GM23338 (cell line): ENCODE measurements around the gene ADORA1. TPM values are rescaled to one million over a fixed set of nuclear protein-coding genes. Genes with fewer than 3 reads are reported as not detected.

Experiments
- ATAC-seq: fragments of 200-7000 bp; cut with Tn5 transposase; 3 replicates; pipeline ENCODE4 v1.9.1; 2020
- DNase-seq: peaks from one replicate; pipeline ENCODE4 v3.0.0-alpha.2; 2015; ENCODE audit warnings: low spot score
- H2AFZ ChIP-seq: fragments of 200-600 bp; sonication (generic); 2 replicates; pipeline ENCODE4 v1.8.0; 2016; ENCODE audit warnings: antibody characterized with exemption, mild to moderate bottlenecking, moderate library complexity
- H3F3A ChIP-seq: fragments of 200-600 bp; sonication (generic); replicated peaks from 2 replicates; pipeline ENCODE4 v1.8.0; 2017; ENCODE audit warnings: antibody characterized with exemption, mixed run types, low read depth
- H3K27ac ChIP-seq: fragments of 200-600 bp; sonication (generic); 2 replicates; pipeline ENCODE4 v1.6.1; 2016; ENCODE audit warnings: low read depth
- H3K27me3 ChIP-seq: fragments of 200-600 bp; sonication (generic); 2 replicates; pipeline ENCODE4 v1.8.0; 2016; ENCODE audit warnings: mild to moderate bottlenecking, mixed run types, moderate library complexity; ENCODE audit not compliant: insufficient read depth
- H3K36me3 ChIP-seq: fragments of 200-600 bp; sonication (generic); 2 replicates; pipeline ENCODE4 v1.8.0; 2016; ENCODE audit warnings: mild to moderate bottlenecking; ENCODE audit not compliant: insufficient read depth
- H3K4me1 ChIP-seq: fragments of 200-600 bp; sonication (generic); 2 replicates; pipeline ENCODE4 v1.8.0; 2016; ENCODE audit warnings: mild to moderate bottlenecking, moderate library complexity; ENCODE audit not compliant: insufficient read depth
- H3K4me2 ChIP-seq: fragments of 200-600 bp; sonication (generic); 2 replicates; pipeline ENCODE4 v1.7.1; 2017; ENCODE audit warnings: mixed run types
- H3K4me3 ChIP-seq: fragments of 200-600 bp; sonication (generic); 2 replicates; pipeline ENCODE4 v1.6.1; 2016; ENCODE audit warnings: mixed run types
- H3K79me2 ChIP-seq: fragments of 200-600 bp; sonication (generic); replicated peaks from 2 replicates; pipeline ENCODE4 v1.8.0; 2017; ENCODE audit warnings: mild to moderate bottlenecking; ENCODE audit not compliant: insufficient read depth
- H3K9me2 ChIP-seq: fragments of 200-600 bp; sonication (generic); 2 replicates; pipeline ENCODE4 v1.8.0; 2017; ENCODE audit not compliant: insufficient read depth
- H4K20me1 ChIP-seq: fragments of 200-600 bp; sonication (generic); replicated peaks from 2 replicates; pipeline ENCODE4 v1.8.0; 2017; ENCODE audit warnings: mild to moderate bottlenecking; ENCODE audit not compliant: insufficient read depth
- H3K27ac Mint-ChIP-seq: 2 replicates; pipeline ENCODE4 v1.8.0; 2020; ENCODE audit warnings: inconsistent platforms, mild to moderate bottlenecking, moderate library complexity, mixed read lengths
- H3K27me3 Mint-ChIP-seq: 3 replicates; pipeline ENCODE4 v1.8.0; 2022; ENCODE audit warnings: low read depth, mild to moderate bottlenecking, moderate library complexity, mixed read lengths, inconsistent platforms; ENCODE audit not compliant: insufficient read depth, poor library complexity
- H3K36me3 Mint-ChIP-seq: 3 replicates; pipeline ENCODE4 v1.8.0; 2021; ENCODE audit warnings: low read depth, mild to moderate bottlenecking, inconsistent platforms, moderate library complexity, mixed read lengths
- H3K4me1 Mint-ChIP-seq: 3 replicates; pipeline ENCODE4 v1.8.0; 2020; ENCODE audit warnings: mild to moderate bottlenecking, inconsistent platforms, mixed read lengths
- H3K4me3 Mint-ChIP-seq: 3 replicates; pipeline ENCODE4 v1.8.0; 2021; ENCODE audit warnings: moderate library complexity, mild to moderate bottlenecking, inconsistent platforms, mixed read lengths
- H3K9me3 Mint-ChIP-seq: 3 replicates; pipeline ENCODE4 v1.8.0; 2020; ENCODE audit warnings: moderate library complexity, mild to moderate bottlenecking, inconsistent platforms, mixed read lengths
- CREB1 ChIP-seq: fragments of 250-450 bp; sonication (Bioruptor Pico); IDR thresholded peaks from 2 replicates; pipeline ENCODE4 v1.5.0; 2020; ENCODE audit warnings: low read depth, mild to moderate bottlenecking, moderate library complexity
- EZH2phosphoT487 ChIP-seq: fragments of 200-600 bp; sonication (generic); IDR thresholded peaks from one replicate; pipeline ENCODE4 v1.8.1; 2018; ENCODE audit warnings: antibody characterized with exemption; ENCODE audit not compliant: unreplicated experiment
- JUNB ChIP-seq: IDR thresholded peaks from one replicate; pipeline ENCODE4 v1.6.1; 2016; ENCODE audit warnings: antibody characterized with exemption; ENCODE audit not compliant: unreplicated experiment
- POLR2AphosphoS5 ChIP-seq: IDR thresholded peaks from 2 replicates; pipeline ENCODE4 v1.6.1; 2016; ENCODE audit warnings: antibody characterized with exemption, low read depth
- STAT1 ChIP-seq: IDR thresholded peaks from one replicate; pipeline ENCODE4 v1.6.1; 2016; ENCODE audit warnings: antibody characterized with exemption; ENCODE audit not compliant: unreplicated experiment
- ZNF114 ChIP-seq: fragments of 250-450 bp; sonication (Bioruptor Pico); IDR thresholded peaks from 2 replicates; pipeline ENCODE4 v1.5.0; 2020; ENCODE audit warnings: mild to moderate bottlenecking, moderate library complexity
- ZNF331 ChIP-seq: fragments of 250-450 bp; sonication (Bioruptor Pico); IDR thresholded peaks from 2 replicates; pipeline ENCODE4 v1.5.0; 2020; ENCODE audit warnings: low read depth, mild to moderate bottlenecking, moderate library complexity
- polyA plus RNA-seq: library from polyadenylated mRNA; unstranded; fragments of >200 nt; fragmentation: Nextera tagmentation; extraction: Ambion mirVana; gene quantifications from 2 replicates; pipeline ENCODE4 v1.2.1, GENCODE V29; 2016
- total RNA-seq: library from RNA; depleted of rRNA; stranded (reverse); fragments of >200 nt; shearing (Covaris generic); gene quantifications from 2 replicates; pipeline ENCODE4 v1.2.3, GENCODE V29; 2014
- TF ChIP-seq, protein P1 (sequence below): IDR thresholded peaks from one replicate; pipeline ENCODE4 v1.6.1; 2018; ENCODE audit warnings: antibody characterized with exemption; ENCODE audit not compliant: unreplicated experiment

The ADORA1 gene
- total and polyA plus RNA-seq, 2 experiments from 2014 or later, result 0.63 to 1.8 TPM

DNA sequence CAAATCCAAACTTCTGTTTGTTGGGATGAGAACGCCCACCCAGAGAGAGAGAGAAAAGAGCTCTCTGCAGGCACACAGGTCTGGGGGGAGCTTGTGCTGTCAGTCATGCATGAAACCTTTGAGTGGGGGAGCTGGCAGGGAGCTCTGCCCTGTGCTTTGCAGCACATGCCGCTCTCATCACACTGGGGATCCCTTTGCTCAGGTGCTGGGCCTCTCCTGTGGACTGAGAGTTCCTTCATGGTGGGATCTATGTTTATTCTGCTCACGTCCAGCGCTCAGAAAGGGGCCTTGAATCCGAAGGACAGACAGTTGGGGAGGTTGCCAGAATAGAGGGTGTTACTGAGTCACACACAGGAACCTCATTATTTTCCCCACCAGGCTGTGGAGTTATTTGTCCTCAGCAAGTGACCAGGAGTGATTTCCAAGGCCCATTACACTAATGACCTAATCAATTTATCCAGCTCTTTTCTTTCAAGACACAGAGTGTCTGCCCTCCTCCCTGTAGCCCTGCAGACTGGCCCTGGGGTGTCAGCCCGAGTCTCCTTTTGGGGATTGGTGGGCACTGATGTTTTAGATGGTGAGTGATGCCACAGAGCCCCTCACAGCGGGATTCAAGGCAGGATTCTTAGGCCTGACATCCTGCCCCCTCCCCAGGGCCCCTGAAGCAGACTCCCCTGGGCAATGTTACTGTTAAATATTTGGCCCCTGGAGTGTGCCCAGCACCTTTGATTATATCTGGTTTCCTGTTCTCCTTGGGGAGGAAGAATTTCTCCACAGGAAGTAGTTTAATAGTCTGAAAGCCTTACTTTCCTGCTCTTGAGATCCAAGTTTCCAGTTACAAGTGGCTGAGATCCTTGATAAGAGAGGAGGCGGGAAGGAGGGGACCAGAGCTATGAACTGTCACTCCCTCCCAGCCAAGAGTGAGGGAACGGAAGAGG is 25.8 kb downstream of the ADORA1 start:
- DNase-seq (no peak), ATAC-seq (peak; percentile 49)
- Mint-ChIP-seq H3K36me3 (no peaks in the 10 kb centered on the region), H3K4me3 (no peak overlapping the region), H3K4me1 (peaks cover 52% of the 10 kb centered on the region), H3K9me3 (0 out of 3 replicates have a peak, but pooled peaks cover 3% of the 10 kb centered on the region), H3K27ac (peak overlapping the region; percentile 28; the same call in 1 of the 2 replicates), H3K27me3 (peaks cover 8% of the 10 kb centered on the region)
- Histone ChIP-seq H3K27me3 (no peaks in the 10 kb centered on the region), H3K4me2 (peak overlapping the region; percentile 35; the same call in 1 of the 2 replicates), H3K4me1 (peaks cover 32% of the 10 kb centered on the region), H3K27ac (no peak overlapping the region), H3K79me2 (no peaks in the 10 kb centered on the region), H2AFZ (no peak overlapping the region), H3F3A (no peaks in the 10 kb centered on the region), H3K9me2 (no peaks in the 10 kb centered on the region), H3K36me3 (no peaks in the 10 kb centered on the region), H4K20me1 (no peaks in the 10 kb centered on the region), H3K4me3 (no peak overlapping the region)
- no peak for TF ChIP-seq ZNF114 (CRISPR knock-in tag)
- TF ChIP-seq JUNB, result no peak
- TF ChIP-seq, protein P1, sequence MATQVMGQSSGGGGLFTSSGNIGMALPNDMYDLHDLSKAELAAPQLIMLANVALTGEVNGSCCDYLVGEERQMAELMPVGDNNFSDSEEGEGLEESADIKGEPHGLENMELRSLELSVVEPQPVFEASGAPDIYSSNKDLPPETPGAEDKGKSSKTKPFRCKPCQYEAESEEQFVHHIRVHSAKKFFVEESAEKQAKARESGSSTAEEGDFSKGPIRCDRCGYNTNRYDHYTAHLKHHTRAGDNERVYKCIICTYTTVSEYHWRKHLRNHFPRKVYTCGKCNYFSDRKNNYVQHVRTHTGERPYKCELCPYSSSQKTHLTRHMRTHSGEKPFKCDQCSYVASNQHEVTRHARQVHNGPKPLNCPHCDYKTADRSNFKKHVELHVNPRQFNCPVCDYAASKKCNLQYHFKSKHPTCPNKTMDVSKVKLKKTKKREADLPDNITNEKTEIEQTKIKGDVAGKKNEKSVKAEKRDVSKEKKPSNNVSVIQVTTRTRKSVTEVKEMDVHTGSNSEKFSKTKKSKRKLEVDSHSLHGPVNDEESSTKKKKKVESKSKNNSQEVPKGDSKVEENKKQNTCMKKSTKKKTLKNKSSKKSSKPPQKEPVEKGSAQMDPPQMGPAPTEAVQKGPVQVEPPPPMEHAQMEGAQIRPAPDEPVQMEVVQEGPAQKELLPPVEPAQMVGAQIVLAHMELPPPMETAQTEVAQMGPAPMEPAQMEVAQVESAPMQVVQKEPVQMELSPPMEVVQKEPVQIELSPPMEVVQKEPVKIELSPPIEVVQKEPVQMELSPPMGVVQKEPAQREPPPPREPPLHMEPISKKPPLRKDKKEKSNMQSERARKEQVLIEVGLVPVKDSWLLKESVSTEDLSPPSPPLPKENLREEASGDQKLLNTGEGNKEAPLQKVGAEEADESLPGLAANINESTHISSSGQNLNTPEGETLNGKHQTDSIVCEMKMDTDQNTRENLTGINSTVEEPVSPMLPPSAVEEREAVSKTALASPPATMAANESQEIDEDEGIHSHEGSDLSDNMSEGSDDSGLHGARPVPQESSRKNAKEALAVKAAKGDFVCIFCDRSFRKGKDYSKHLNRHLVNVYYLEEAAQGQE, result no peak

DNA sequence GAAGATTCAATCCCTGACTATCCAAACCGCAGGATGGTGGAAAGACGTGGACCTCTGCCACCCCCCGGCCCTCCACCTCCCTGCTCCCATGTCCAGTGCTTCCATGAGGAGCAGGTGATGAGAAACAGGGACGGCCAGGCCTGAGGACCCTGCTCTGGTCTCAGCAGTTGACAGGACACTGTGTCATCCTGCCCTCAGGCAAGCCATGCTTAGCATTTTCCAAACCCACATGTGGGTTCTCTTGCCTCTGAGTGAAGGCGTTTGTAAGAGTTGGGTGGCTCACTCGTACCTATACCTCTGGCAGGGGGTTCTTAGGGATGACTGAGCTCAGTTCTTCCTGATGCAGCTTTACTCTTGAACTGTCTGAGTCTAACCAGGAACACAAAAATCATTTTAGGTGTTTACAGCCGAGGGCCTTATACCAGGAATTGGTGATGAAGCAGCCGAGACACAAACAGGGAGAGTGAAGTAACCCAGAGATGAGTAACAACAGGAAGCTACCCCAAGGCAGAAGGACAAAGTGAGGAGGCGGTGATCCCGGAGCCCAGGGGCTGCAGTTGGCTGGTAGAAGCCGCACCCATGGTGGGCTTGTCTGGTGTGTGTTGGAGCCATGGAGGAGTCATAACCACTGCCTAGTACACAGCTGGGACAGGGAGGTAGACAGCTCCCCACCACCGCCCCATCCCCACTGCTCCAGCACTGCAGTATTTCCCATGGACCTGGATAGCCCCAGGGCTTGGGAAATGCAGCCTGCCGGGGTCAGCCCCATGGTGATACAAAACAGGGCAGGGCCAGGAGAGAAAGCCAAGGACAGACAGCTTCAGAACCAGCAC is 26.7 kb downstream of the ADORA1 start:
- H3K36me3 Mint-ChIP-seq, result peaks cover 2% of the 10 kb centered on the region; the same call in 1 of the 3 replicates
- Histone ChIP-seq H3K27me3 (no peaks in the 10 kb centered on the region), H3K27ac (no peak overlapping the region), H3K79me2 (no peaks in the 10 kb centered on the region), H3K4me1 (peaks cover 27% of the 10 kb centered on the region), H3K4me2 (no peak overlapping the region), H3K9me2 (no peaks in the 10 kb centered on the region), H2AFZ (no peak overlapping the region), H3K36me3 (no peaks in the 10 kb centered on the region), H4K20me1 (no peaks in the 10 kb centered on the region), H3K4me3 (no peak overlapping the region), H3F3A (no peaks in the 10 kb centered on the region)
- H3K27me3 Mint-ChIP-seq, result peaks cover 10% of the 10 kb centered on the region
- ATAC-seq (no peak), DNase-seq (no peak)
- peaks cover 9% of the 10 kb centered on the region; the same call in 1 of the 3 replicates for H3K9me3 Mint-ChIP-seq
- H3K4me3 Mint-ChIP-seq, result no peak overlapping the region
- H3K27ac Mint-ChIP-seq, result no peak overlapping the region
- peaks cover 49% of the 10 kb centered on the region for H3K4me1 Mint-ChIP-seq
- TF ChIP-seq, protein P1, result no peak
- TF ChIP-seq STAT1, result no peak
- TF ChIP-seq POLR2AphosphoS5, result no peak
- TF ChIP-seq ZNF331 (CRISPR knock-in tag), result no peak
- TF ChIP-seq EZH2phosphoT487, result no peak
- TF ChIP-seq JUNB, result no peak
- no peak for TF ChIP-seq CREB1 (CRISPR knock-in tag)
- TF ChIP-seq ZNF114 (CRISPR knock-in tag), result no peak
